GM12892 (cell line): ENCODE results near the gene GMNN.

Experiments used
- POLR2A ChIP-seq: IDR thresholded peaks from 2 replicates; pipeline ENCODE4 v1.6.1; 2011; ENCODE audit warnings: low read depth, low read length, control low read depth
- POLR2AphosphoS5 ChIP-seq: IDR thresholded peaks from 2 replicates; pipeline ENCODE4 v1.6.1; 2011; ENCODE audit warnings: low read depth, low read length, control low read depth

- TF ChIP-seq POLR2AphosphoS5 = no peak; the same call in 1 of the 2 replicates
- no peak for TF ChIP-seq POLR2A
Observed at GRCh38 chr6:24743265-24743943, 31.3 kb upstream of the GMNN start.
